Loucy (cell line): ENCODE results near the gene STRADB.

Source experiments
- H2AFZ ChIP-seq: fragments of 200-600 bp; sonication (generic); 2 replicates; pipeline ENCODE4 v1.6.0; 2016; ENCODE audit warnings: antibody characterized with exemption, mild to moderate bottlenecking, low read length, moderate library complexity
- H3F3A ChIP-seq: fragments of 200-600 bp; 2 replicates; pipeline ENCODE4 v1.6.0; 2016; ENCODE audit warnings: antibody characterized with exemption, low read depth, mild to moderate bottlenecking
- H3K27me3 ChIP-seq: fragments of 200-600 bp; sonication (generic); 2 replicates; pipeline ENCODE4 v1.6.1; 2014; ENCODE audit warnings: low read length, mild to moderate bottlenecking; ENCODE audit not compliant: insufficient read depth, poor library complexity, severe bottlenecking
- H3K36me3 ChIP-seq: fragments of 200-600 bp; sonication (generic); 2 replicates; pipeline ENCODE4 v1.6.1; 2016; ENCODE audit warnings: low read length; ENCODE audit not compliant: insufficient read depth
- H3K4me1 ChIP-seq: fragments of 200-600 bp; sonication (generic); 2 replicates; pipeline ENCODE4 v1.5.1; 2014; ENCODE audit warnings: low read length, mild to moderate bottlenecking; ENCODE audit not compliant: insufficient read depth, poor library complexity, severe bottlenecking
- H3K4me2 ChIP-seq: fragments of 200-600 bp; sonication (generic); 2 replicates; pipeline ENCODE4 v1.6.0; 2014; ENCODE audit warnings: antibody characterized with exemption, low read length, low read depth, mild to moderate bottlenecking; ENCODE audit not compliant: poor library complexity, severe bottlenecking
- H3K4me3 ChIP-seq: fragments of 200-600 bp; sonication (generic); 2 replicates; pipeline ENCODE4 v1.5.1; 2014; ENCODE audit warnings: low read length, mild to moderate bottlenecking, mixed read lengths; ENCODE audit not compliant: poor library complexity, severe bottlenecking
- H3K79me2 ChIP-seq: fragments of 200-600 bp; sonication (generic); 2 replicates; pipeline ENCODE4 v1.6.1; 2014; ENCODE audit warnings: low read length; ENCODE audit not compliant: insufficient read depth
- H3K9ac ChIP-seq: fragments of 200-600 bp; sonication (generic); 2 replicates; pipeline ENCODE4 v1.6.0; 2014; ENCODE audit warnings: mild to moderate bottlenecking, low read depth, low read length, moderate library complexity; ENCODE audit not compliant: poor library complexity, severe bottlenecking
- H3K9me2 ChIP-seq: fragments of 200-600 bp; sonication (generic); replicated peaks from 2 replicates; pipeline ENCODE4 v1.6.1; 2016; ENCODE audit warnings: low read depth, low read length, mixed read lengths
- H3K9me3 ChIP-seq: fragments of 200-600 bp; sonication (generic); 2 replicates; pipeline ENCODE4 v1.6.1; 2014; ENCODE audit warnings: mild to moderate bottlenecking, antibody characterized with exemption, low read length, low read depth; ENCODE audit not compliant: insufficient read depth
- H4K20me1 ChIP-seq: fragments of 200-600 bp; sonication (generic); 2 replicates; pipeline ENCODE4 v1.6.0; 2014; ENCODE audit warnings: antibody characterized with exemption, low read length, mild to moderate bottlenecking; ENCODE audit not compliant: insufficient read depth, poor library complexity, severe bottlenecking
- CTCF ChIP-seq: fragments of 200-600 bp; sonication (generic); conservative IDR thresholded peaks from 2 replicates; pipeline ENCODE4 v1.5.1; 2014; ENCODE audit warnings: mild to moderate bottlenecking, antibody characterized with exemption, low read length
- EZH2phosphoT487 ChIP-seq: fragments of 200-600 bp; IDR thresholded peaks from 2 replicates; pipeline ENCODE4 v1.6.1; 2018; ENCODE audit warnings: antibody characterized with exemption, mild to moderate bottlenecking, moderate library complexity, borderline replicate concordance

The STRADB gene

DNA sequence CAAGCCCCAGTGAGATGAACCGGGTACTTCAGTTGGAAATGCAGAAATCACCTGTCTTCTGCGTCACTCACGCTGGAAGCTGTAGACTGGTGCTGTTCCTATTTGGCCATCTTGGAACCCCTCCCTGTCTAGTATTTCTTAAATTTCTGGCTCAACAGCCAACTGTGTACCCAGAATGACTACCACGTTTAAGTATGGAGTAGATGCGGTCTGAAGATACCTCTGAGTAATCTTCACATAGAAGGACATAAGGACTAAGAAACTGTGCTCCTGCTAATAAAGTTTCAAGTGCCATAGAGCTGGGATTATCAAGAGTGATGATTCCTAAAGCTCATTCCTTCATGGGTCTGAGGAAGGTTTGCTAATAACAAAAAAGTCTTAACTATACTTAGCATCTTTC lies 20.7 kb upstream of the STRADB start:
- no peaks in the 10 kb centered on the region for H3K9me2 ChIP-seq
- H3K4me3 ChIP-seq, result no peak overlapping the region
- H3F3A ChIP-seq, result peaks cover 3% of the 10 kb centered on the region; the same call in 1 of the 2 replicates
- H3K4me2 ChIP-seq, result no peak overlapping the region
- H3K36me3 ChIP-seq, result no peaks in the 10 kb centered on the region
- no peaks in the 10 kb centered on the region for H4K20me1 ChIP-seq
- no peaks in the 10 kb centered on the region; the same call in 1 of the 2 replicates for H3K9me3 ChIP-seq
- peaks cover 25% of the 10 kb centered on the region; the same call in 1 of the 2 replicates for H3K79me2 ChIP-seq
- peaks cover 32% of the 10 kb centered on the region for H3K4me1 ChIP-seq
- TF ChIP-seq EZH2phosphoT487, result no peak
- TF ChIP-seq CTCF, result no peak
- H2AFZ ChIP-seq, result no peak overlapping the region
- H3K9ac ChIP-seq, result no peak overlapping the region
- no peaks in the 10 kb centered on the region for H3K27me3 ChIP-seq

DNA sequence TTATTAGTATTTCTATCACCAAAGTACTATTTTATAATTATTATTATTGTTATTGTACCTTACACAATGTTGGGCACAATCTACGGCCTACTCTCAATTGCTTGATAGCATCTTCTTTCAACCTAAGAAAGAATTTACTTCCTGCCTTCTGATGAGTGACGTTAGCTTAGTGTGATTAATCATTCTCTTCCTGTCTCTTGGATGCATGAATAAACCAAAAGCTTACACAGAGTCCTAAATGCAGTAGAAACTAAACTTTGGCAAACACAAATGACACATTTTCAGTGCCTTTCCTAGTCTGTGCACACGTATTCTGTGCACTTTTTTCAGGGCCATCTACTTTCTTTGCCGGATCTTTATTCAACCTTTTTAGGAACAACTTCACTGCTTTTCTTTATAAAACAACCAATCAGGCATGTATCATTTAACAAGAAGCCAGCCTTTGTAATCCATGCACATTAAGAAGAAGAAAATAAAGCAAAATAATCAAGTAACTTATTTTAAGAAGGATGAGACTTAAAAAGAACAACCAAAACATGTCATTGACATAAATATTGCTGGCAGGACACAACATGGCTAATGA lies 19.4 kb upstream of the STRADB start:
- Histone ChIP-seq H3K4me1 (peaks cover 32% of the 10 kb centered on the region), H2AFZ (peak overlapping the region; percentile 51; the same call in 1 of the 2 replicates), H3K36me3 (no peaks in the 10 kb centered on the region), H3K4me2 (peak overlapping the region; percentile 63), H4K20me1 (no peaks in the 10 kb centered on the region), H3K27me3 (no peaks in the 10 kb centered on the region), H3K9ac (peak overlapping the region; percentile 32), H3F3A (peaks cover 3% of the 10 kb centered on the region; the same call in 1 of the 2 replicates), H3K79me2 (peaks cover 21% of the 10 kb centered on the region; the same call in 1 of the 2 replicates), H3K9me3 (no peaks in the 10 kb centered on the region; the same call in 1 of the 2 replicates), H3K9me2 (no peaks in the 10 kb centered on the region), H3K4me3 (peak overlapping the region; percentile 24)
- TF ChIP-seq CTCF (no peak), EZH2phosphoT487 (no peak)

GRCh38 chr2:201432621-201433393 lies 18.7 kb upstream of the STRADB start:
- H2AFZ ChIP-seq, result no peak overlapping the region
- no peaks in the 10 kb centered on the region for H3K27me3 ChIP-seq
- H3K4me3 ChIP-seq, result peak overlapping the region; percentile 24
- no peaks in the 10 kb centered on the region for H3K9me2 ChIP-seq
- H4K20me1 ChIP-seq, result no peaks in the 10 kb centered on the region
- TF ChIP-seq EZH2phosphoT487, result no peak
- no peak for TF ChIP-seq CTCF
- H3K79me2 ChIP-seq, result peaks cover 21% of the 10 kb centered on the region; the same call in 1 of the 2 replicates
- peaks cover 32% of the 10 kb centered on the region for H3K4me1 ChIP-seq
- H3K9ac ChIP-seq, result peak overlapping the region; percentile 32
- no peaks in the 10 kb centered on the region for H3K36me3 ChIP-seq
- peak overlapping the region; percentile 63 for H3K4me2 ChIP-seq
- H3F3A ChIP-seq, result peaks cover 3% of the 10 kb centered on the region; the same call in 1 of the 2 replicates
- H3K9me3 ChIP-seq, result no peaks in the 10 kb centered on the region; the same call in 1 of the 2 replicates
